ENCODE data around the gene C9orf50.

C9orf50 gene

DNA sequence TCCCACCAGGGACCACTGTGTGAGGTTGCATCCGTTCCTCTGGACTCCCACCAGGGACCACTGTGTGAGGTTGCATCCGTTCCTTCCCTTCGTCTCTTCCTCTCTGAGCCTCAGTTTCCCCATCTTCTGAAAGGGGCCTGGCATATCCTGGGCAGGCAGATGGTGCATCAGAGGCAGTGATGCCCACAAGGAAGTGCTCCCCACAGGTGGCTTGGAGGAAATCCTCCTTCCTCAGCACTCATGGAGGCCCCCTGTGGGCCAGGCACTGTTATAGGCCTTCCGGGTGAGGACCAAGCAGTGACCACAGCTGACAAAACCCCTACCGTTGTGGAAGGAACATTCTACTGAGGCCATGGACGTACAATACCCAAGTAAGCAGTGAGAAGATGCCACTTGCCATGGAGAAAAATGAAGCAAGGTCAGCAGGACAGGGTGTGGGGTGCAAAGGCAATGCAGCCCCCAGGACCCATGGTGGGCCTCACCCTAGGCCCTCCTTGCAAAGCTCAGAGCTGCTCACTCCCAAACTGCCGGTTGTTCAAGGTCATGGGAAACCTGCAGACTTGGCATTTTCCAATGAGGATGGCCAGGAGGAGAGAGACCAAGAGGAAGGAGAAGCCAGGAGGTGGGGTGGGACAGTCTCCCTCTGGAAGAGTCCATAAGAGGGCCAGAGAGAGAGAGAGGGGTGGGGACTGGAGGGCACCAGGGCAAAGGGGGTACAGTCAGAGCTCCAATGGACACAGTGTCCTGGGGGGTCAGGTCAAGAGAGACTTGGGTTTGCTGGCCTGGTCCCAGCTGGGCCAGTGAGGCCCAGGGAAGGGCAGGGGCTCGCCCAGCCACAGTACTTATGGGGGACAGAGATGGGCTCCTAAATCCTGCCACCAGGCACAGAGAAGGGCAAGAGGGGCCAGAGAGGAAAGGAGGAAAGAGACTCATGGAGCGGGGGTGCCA lies 51.1 kb downstream of the C9orf50 start:
- peak in 1 of 2 experiments; percentile 30 for DNase-seq

DNA sequence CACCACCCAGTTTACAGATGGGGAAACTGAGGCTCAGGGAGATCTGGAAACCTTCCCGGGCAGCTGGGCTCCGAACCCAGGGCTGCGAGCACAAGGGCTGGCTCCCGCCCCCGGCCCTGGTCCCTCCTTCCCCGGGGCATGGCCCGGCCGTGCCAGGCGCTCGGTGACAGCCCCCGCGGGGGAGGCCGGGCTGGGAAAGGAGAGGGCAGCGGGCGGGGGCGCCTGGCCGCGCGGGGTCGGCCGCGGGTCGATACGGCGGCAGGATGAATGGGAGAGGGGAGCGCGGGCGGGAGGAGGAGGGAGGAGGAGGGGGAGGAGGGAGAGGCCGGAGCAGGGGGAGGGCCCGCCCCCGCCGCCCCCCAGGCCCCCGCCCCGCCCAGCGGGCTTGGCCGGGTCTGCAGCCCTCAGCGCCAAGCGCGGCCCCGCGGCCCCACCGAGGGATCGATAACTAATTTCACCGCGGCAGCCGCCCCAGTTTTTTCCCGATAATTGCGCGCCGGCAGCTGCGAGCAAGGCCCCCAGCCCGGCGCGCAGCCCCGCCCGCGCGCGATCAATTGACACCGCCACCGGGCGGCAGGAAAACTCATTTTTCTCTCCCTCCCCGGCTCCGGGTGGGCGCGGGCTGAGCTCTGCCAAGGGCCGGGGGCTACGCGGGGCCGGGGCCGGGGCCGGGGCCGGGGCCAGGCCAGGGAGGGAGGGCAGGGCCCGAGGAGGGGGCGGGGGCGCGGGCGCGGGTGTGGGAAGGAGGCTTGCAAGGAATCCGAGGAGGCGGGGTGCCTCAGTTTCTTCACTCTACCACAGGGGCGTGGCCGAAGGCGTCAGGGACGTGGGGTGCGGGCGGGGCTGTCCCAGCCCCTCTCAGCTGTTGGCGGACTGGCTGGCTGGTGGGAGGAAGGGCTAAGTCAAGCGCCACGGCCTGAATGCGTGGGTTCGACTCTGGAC lies 52.1 kb downstream of the C9orf50 start:
- peak in 1 of 2 experiments; percentile 35 for DNase-seq

DNA sequence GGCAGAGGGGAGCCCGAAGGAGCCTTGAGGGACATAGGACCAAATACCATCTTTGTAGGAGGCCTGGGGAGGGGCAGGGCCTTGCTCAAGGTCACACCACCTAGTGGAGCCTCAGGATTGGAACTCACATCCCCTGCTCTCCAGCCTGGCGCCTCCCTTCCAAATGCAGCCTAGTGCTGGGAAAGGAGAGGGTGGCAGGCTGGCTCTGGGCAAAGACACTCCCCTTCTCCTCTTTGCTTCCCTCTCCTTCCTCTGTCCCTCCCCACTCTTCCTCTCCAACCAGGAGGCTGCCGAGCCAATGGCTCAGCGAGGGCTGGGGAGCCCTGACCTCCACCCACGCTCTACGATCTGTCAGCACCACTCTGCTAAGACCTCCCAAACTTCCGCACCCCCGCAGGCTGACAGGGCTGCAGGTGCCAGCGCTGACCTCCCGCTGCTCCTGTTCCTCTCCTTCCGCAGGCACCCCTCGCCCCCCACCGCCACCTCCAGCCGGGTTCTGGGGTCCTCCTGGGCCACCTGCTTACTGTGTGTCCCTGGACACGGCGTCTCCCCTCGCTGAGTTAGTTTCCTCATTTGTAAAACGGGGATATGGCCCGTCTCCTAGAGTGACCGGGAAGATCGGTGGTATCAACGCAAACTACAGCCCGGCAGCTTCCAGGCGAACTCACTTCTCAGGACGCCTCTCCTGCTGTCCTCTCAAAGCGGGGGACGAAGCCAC lies 52.9 kb downstream of the C9orf50 start:
- DNase-seq, result peak in 1 of 2 experiments; percentile 27

DNA sequence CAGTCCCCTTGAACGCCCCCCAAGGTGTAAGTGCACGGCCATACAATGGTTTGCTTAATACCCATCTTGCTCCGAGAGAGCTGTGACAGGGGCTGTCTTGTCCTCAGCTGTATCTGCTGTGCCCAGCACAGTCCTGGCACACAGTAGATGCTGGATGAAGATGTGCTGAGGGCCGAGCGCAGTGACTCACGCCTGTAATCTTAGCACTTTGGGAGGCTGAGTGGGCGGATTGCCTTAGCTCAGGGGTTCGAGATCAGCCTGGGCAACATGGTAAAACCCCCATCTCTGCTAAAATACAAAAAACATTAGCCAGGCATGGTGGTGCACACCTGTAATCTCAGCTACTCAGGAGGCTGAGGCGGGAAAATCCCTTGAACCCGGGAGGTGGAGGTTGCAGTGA lies 53.6 kb downstream of the C9orf50 start:
- DNase-seq, result no peak

DNA sequence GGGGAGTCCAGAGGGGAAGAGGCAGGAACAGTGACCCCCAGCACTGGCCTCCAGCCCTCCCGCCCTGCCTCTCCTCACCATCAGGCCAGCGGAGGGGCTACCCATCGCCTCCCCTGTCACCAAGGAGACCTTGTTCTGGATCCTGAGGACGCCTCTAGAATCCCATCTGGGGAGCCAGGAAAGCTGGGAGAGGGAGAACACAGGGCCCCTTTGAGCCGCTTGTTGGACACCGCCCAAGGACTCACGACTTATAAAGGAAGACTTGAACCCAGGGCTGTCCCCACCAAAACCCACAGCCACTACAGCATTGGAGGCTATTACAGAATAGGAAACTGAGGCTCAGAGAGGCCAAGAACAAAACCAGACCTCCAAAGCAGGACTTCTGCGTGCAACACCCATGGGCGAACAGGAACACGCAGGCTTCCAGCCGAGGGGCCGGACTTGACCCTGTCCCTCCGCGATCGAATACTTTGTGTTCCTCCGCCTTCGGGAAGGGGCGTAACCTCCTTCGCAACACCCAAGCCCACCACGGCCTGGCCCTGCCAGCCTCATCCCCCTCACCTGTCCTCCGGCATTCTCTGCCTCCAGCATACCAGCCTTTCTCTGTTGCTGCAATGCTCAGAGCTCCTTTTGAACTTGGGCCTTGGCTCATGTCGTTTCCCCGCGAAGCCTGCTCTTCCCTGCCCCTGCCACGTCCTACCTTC lies 54.2 kb downstream of the C9orf50 start:
- no peak for DNase-seq

DNA sequence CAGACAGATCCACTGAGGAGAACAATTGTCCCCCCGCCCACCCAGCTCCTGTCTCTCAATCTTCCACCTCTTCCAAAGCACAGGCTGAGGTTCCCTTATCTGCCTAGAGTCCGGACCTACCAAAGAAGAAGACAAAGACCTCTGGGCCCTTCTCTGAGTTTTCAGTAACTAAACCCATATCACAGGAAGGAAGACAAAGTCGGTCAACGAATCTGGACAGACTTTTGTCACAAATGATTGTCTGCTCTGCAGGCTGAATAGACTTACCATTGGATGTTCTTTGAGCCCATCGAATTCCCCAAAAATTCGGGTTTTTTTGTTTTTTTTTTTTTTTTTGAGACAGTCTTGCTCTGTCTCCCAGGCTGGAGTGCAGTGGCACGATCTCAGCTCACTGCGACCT lies 58.0 kb downstream of the C9orf50 start:
- no peak for DNase-seq

DNA sequence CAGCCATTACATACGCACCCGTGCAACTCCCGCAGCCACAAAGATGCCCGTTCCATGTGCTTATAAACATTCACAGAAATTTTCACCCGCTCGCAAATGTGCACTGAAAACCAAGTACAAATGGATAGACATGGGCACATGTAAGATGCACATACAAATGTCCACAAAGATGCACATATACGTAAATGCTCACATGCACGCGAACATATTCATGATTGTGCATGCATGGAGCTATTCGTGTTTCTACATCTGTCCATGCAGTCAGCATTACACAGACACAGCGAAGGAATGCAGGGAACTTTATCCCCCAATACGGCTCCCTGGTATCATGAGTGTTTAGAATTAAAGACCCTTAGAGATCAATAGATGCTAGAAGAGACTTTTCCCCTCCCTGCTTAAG lies 58.4 kb downstream of the C9orf50 start:
- no peak for DNase-seq

Data from activated T-cell treated with anti-CD3 and anti-CD28 coated beads, Interleukin-2, amount 50 U/mL, for 48 hours (primary cell).